HG03342 (cell line): ENCODE results near the gene SMIM24.

Experiments used
- ATAC-seq: cut with Tn5 transposase; IDR thresholded peaks from one replicate; pipeline ENCODE4 v1.9.1; 2021; ENCODE audit warnings: mild to moderate bottlenecking, moderate library complexity; ENCODE audit not compliant: unreplicated experiment

SMIM24 gene

DNA sequence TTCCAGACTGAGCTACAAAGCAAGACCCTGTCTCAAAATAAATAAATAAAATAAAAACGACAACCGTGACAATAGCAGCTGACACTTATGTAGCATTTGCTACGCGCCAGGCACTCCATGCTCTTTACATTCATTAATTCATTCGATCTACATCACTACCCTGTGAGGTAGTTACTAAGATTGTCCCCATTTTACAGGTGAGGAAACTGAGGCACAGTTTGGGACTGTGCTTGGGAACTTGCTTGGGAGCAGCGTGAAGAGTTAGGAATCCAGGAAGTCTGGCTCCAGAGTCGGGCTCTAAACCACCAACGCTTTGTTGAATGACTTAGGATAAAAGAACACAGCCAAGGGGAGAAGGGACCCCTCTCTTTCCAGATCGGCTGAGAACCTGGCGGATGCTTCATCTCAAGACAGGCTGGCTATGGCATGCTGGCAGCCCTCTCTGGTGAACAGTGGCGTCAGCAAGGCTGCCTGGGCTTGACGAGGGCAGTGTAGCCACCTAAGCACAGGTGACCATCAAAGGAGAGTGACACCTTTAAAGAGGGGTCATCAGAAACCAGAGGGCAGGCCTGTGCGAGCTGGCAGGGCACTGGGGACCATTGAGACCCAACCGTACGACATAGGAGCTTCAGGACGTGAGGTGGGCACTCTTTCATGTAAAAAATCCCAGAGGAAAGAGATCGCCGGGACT lies 19.6 kb upstream of the SMIM24 start:
- no peak for ATAC-seq

DNA sequence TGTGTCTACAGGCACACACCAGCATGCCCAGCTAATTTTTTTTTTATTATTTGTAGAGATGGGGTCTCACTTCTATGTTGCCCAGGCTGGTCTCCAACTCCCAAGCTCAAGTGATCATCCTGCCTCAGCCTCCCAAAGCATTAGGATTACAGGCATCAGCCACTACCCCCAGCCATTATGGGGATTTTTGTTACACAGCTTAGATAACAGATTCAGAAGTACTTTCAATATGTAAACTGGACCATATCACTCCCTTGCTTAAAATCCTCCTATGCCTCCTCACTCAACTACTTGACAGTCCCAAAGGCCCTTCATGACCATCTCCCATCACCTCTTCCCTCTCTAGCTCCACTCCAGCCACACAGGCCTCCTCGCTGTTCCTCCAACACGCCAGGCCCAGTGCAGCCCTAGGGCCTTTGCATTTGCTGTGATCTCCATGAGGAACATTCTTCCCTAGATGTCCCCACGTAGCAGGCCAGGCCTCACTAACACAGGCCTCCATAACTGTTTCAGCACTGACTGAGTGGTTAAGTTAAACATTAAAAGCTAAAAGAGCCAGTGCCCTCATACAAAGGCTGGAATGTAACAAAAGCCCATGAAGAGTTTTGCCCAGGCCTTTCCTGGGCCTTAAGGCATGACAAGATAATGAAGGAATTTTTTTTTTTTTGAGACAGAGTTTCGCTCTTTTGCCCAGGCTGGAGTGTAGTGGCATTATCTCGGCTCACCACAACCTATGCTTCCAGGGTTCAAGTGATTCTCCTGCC lies 17.6 kb upstream of the SMIM24 start:
- no peak for ATAC-seq

- ATAC-seq, result no peak
Observed at GRCh38 chr19:3496392-3497273, 16.3 kb upstream of the SMIM24 start.

DNA sequence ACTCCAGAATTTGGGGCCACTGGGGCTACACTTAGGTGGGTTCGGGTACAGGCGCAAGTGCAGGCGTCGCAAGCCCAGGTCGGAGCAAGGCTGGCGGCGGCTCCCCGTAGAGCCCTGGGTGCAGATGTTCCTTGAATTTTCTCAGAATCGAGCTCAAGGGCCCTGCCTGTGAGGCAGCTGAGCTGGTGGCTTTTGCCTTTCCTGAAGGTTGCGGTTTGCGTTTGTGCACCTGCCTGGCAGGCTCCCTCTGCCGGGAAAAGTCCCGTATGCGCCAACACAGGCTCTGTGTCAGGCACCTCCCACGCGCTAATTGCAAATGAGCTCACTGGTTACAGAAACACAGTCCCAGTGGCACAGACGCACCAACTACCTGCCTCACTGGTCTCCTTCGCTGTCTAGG lies 14.2 kb upstream of the SMIM24 start:
- ATAC-seq, result no peak

GRCh38 chr19:3494051-3494450 lies 13.7 kb upstream of the SMIM24 start:
- no peak for ATAC-seq

- no peak for ATAC-seq
Observed at GRCh38 chr19:3493651-3494050, 13.3 kb upstream of the SMIM24 start.

GRCh38 chr19:3492919-3493318 lies 12.6 kb upstream of the SMIM24 start:
- no peak for ATAC-seq

GRCh38 chr19:3492131-3492839 lies 12.0 kb upstream of the SMIM24 start:
- ATAC-seq, result no peak

GRCh38 chr19:3491396-3492119 lies 11.2 kb upstream of the SMIM24 start:
- no peak for ATAC-seq

GRCh38 chr19:3483226-3483628 lies 2.9 kb upstream of the SMIM24 start, which contains the start of gene SMIM44:
SMIM44 (minus strand) TSS chr19:3483441; CDS start chr19:3483403, 38 bp downstream.
- ATAC-seq, result no peak

GRCh38 chr19:3482507-3483225 lies 2.3 kb upstream of the SMIM24 start:
- no peak for ATAC-seq

DNA sequence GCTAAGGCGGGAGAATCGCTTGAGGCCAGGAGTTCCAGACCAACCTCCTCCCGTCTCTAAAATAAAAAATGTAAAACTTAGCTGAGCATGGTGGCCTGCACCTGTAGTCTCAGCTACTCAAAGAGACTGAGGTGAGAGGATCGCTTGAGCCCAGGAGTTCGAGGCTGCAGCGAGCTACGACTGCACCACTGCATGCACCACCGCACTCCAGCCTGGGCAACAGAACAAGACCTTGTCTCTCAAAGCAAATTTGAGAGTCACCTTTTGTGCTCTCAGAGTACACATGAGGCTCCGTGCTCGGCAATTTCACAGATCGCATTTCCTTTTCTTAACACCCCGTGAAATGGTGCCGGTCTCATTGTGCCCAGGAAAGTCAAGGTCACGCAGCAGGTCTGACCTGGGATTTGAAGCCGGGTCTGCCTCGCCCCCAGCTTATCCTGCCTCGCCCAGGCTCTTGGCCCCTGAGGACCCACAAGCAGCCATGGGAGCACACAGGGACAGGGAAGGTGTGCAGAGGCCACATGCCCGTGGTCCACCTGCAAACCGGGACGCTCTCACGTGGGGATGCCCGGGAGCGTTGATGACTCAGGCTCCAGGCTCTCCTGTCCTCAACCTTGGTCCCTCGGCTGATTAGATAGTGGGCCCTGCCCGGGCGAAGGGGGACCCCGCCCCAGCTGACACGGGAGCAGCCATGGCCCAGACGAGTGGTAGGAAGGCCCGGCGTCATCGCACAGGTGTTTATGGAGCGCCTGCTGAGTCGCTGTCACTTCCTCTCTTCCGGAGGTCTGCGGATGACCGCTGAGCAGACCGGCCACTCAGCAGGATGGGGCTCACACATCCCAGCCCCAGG lies 1.1 kb upstream of the SMIM24 start:
- ATAC-seq, result no peak

GRCh38 chr19:3479834-3480215 lies 500 bp downstream of the SMIM24 start:
- ATAC-seq, result no peak

GRCh38 chr19:3479177-3479833 lies 1.0 kb downstream of the SMIM24 start:
- ATAC-seq, result no peak

DNA sequence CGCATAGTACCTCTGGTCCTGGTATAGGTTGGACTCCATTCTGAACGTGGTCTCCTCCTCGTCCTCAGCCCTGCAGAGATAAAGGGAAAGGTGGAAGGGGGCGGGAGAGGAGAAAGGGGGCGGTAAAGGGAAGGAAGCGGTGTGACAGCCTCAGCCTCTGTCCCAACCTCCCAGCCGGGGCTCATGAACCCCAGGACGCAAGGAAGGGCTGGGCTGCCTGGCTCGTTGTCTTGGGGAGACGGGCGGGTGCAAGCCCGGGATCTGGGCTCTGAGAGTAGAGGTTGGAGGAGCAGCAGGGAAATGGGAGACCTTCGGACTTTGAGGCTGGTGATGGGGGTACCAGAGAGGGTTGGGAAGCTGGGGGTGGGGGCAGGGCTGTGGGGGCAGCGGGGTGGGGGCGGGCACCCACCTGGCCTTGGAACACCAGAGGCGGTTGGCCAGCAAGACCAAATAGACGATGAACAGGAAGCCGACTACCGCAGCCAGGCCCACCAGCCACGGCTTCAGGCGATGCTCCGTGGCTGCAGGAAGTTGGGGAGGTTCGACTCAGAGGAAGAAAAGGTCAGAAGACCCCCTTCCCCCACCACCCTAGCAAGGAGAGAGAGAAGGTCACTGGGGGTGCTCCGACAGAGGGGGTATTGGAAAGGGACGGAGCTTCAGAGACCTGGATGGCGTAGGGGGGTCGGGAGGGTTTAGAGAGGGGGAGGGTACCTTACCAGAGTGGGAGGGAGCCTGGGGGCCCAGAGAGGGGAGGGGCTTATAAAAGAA lies 1.7 kb downstream of the SMIM24 start:
- no peak for ATAC-seq

DNA sequence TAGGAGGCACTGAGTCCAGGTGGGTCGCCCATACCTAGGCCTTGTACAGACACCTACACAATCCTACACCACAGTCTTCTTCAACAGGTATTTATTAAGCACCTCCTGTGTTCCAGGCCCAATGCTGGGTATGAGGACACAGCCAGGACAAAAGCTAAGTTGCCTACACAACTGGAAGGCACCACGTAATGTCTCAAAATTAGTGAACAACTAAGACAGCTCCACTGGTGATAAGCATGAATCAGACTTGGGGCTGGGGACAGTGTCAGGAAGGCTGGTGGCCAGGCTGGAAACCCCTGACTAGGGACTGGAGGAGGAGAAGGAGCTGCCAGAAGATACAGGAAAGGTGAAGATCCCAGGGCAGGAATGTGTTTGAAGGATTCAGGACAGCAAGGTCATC lies 2.4 kb downstream of the SMIM24 start:
- ATAC-seq, result no peak

DNA sequence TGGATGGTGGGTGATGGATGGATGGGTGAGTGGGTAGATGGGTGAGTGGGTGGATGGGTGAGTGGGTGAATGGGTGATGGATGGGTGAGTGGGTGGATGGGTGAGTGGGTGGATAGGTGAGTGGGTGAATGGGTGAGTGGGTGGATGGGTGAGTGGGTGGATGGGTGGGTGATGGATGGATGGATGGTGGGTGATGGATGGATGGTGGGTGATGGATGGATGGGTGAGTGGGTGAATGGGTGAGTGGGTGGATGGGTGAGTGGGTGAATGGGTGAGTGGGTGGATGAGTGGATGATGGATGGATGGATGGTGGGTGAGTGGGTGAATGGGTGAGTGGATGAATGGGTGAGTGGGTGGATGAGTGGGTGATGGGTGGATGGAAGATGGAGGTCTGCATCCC lies 2.8 kb downstream of the SMIM24 start:
- no peak for ATAC-seq
